ELR (cell line): ENCODE data around the gene PRKAG1.

Source experiments
- DNase-seq: peaks from one replicate; pipeline ENCODE4 v3.0.0-alpha.2; 2015; ENCODE audit warnings: low read depth

The PRKAG1 gene

GRCh38 chr12:49031573-49032161 is 13.1 kb upstream of the PRKAG1 start:
- DNase-seq: no peak

- no peak for DNase-seq
Observed at GRCh38 chr12:49030714-49031572, 12.4 kb upstream of the PRKAG1 start.

- no peak for DNase-seq
Observed at GRCh38 chr12:49030119-49030518, 11.5 kb upstream of the PRKAG1 start.

GRCh38 chr12:49028666-49029275 is 10.2 kb upstream of the PRKAG1 start:
- no peak for DNase-seq

- no peak for DNase-seq
Observed at GRCh38 chr12:49027846-49028555, 9.4 kb upstream of the PRKAG1 start.

GRCh38 chr12:49026678-49027480 is 8.3 kb upstream of the PRKAG1 start:
- DNase-seq: no peak

- DNase-seq: no peak
Observed at GRCh38 chr12:49026101-49026500, 7.5 kb upstream of the PRKAG1 start.

GRCh38 chr12:49025463-49025862 is 6.9 kb upstream of the PRKAG1 start:
- no peak for DNase-seq

GRCh38 chr12:49024543-49024942 is 6.0 kb upstream of the PRKAG1 start:
- DNase-seq: no peak

GRCh38 chr12:49023812-49024211 is 5.2 kb upstream of the PRKAG1 start:
- no peak for DNase-seq

- DNase-seq: no peak
Observed at GRCh38 chr12:49022558-49023178, 4.1 kb upstream of the PRKAG1 start.

GRCh38 chr12:49021292-49021915 is 2.8 kb upstream of the PRKAG1 start:
- DNase-seq: no peak

GRCh38 chr12:49020441-49020840 is 1.9 kb upstream of the PRKAG1 start:
- no peak for DNase-seq

- DNase-seq: peak; percentile 69
Observed at GRCh38 chr12:49019443-49020324, 1.1 kb upstream of the PRKAG1 start.

- DNase-seq: no peak
Observed at GRCh38 chr12:49019120-49019430, 499 bp upstream of the PRKAG1 start.

GRCh38 chr12:49017891-49018260 is 700 bp downstream of the PRKAG1 start:
- no peak for DNase-seq

- DNase-seq: no peak
Observed at GRCh38 chr12:49015196-49015595, 3.4 kb downstream of the PRKAG1 start.

GRCh38 chr12:49014547-49014946 is 4.0 kb downstream of the PRKAG1 start:
- peak; percentile 50 for DNase-seq

- no peak for DNase-seq
Observed at GRCh38 chr12:49013428-49013827, 5.1 kb downstream of the PRKAG1 start.

- no peak for DNase-seq
Observed at GRCh38 chr12:49012739-49013138, 5.8 kb downstream of the PRKAG1 start.
